SH-SY5Y (cell line): ENCODE results near the gene CDC34.

Source experiments
- GATA2 ChIP-seq: IDR thresholded peaks from 2 replicates; pipeline ENCODE4 v1.6.1; 2011; ENCODE audit warnings: mild to moderate bottlenecking, low read depth, low read length
- GATA3 ChIP-seq: IDR thresholded peaks from 2 replicates; pipeline ENCODE4 v1.6.1; 2011; ENCODE audit warnings: low read depth, mild to moderate bottlenecking, low read length, moderate library complexity

DNA sequence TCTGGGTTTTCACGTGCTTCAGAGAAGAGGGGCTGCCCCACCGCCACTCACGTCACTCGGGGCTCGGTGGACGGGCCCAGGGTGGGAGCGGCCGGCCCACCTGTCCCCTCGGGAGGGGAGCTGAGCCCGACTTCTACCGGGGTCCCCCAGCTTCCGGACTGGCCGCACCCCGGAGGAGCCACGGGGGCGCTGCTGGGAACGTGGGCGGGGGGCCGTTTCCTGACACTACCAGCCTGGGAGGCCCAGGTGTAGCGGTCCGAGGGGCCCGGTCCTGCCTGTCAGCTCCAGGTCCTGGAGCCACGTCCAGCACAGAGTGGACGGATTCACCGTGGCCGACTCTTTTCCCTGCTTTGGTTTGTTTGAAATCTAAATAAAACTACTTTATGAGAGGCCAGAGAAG lies 10.1 kb downstream of the CDC34 start:
- TF ChIP-seq GATA2 (no peak), GATA3 (no peak)
